Hematopoietic multipotent progenitor cell treated with erythropoietin and hydrocortisone succinate and interleukin-3 and kit ligand, for 6 days (in vitro differentiated cells): Measurements from ENCODE around the gene TIMM21.

Experiments
- DNase-seq: peaks from one replicate; pipeline ENCODE4 v3.0.0-alpha.2; 2015

The TIMM21 gene, protein sequence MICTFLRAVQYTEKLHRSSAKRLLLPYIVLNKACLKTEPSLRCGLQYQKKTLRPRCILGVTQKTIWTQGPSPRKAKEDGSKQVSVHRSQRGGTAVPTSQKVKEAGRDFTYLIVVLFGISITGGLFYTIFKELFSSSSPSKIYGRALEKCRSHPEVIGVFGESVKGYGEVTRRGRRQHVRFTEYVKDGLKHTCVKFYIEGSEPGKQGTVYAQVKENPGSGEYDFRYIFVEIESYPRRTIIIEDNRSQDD

DNA sequence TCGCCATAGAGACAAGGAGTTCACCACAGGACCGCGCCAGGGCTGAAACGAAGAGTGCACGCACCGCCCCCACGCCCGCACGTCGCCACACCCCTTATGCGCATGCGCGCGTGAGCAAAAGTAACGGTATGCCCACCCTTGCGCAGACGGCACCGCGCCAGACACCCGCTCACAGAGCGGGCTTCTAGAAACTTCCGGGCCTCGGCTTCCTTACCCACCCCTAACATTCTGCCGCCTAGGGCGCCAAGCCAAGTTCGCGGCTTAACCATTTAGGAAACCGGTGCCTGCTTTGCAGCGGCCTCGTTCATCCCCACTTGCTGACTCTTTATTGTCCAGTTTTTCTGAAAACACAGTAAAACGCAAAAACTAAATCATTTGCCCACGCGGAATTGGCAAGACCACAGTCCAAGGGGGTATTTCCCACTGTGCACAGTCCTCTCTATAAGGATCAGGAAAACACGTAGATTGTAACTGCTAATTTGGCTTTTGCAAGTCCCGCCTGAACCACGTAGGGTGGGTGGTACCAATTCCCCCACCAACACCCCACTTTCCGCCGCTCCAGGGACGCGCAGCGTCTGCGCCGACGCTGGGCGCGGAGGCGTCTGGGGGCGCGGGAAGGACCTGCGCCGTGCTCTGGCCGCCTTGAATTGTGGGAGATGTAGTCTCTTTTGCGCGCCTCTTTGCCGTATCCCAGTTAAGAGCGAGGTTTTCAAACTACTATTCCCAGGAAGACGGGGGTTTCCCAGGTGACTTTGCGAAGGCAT is at the start of gene TIMM21, which contains the start of gene FBXO15:
Gene TIMM21 (plus strand): TSS at position 745 of the 764 bp plus-strand sequence. CDS start 286 bp downstream, outside the sequence.
Gene FBXO15 (minus strand): TSS at position 56 of the 764 bp plus-strand sequence. CDS start 49 bp downstream, at position 7.
- peak; percentile 98 for DNase-seq

DNA sequence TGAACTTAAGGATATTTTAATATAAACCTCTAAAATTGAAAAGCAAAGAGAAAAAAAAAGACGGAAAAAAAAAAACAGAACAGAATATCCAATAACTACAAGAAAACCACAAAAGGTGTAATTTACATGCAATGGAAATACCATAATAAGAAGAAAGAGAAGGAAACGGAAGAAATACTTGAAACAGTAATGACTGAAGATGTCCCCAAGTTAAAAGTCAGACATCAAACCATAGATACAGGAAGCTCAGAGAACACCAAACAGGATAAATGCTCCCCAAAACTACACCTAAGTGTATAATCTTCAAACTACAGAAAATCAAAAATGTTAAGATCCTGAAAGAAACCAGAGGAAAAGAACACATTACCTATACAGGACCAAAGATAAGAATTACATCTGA is 39.9 kb upstream of the TIMM21 start:
- no peak for DNase-seq

DNA sequence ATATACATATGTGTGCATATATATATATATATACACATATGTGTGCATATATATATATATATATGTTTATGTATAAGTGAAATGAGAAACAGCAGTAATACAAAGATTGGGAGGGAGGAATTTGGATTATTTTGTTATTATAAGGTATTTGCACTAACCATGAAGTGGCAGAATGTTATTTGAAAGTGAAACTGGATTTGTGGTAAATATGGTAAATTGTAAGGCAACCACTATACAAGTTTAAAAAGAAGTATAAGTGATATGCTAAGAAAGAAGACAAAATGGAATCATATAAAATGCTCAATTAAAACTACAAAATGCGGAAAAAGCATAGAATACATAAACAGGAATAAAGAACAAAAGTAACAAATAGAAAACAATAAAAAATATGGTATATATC is 38.2 kb upstream of the TIMM21 start:
- DNase-seq, result no peak

DNA sequence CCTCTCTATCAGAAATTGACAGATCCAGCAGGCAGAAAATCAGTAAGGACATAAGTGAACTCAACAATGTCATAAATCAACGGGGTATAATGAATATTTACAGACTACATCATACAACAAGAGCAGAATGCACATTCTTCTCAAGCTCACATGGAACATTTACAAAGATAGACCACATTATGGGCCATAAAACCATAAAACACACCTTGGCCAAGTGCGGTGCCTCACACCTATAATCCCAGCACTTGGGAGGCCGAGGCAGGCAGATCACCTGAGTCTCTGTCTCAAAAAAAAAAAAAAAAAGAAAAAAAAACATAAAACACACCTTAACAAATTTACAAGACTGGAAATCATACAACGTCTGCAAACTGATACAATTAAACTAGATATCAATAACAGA is 37.3 kb upstream of the TIMM21 start:
- no peak for DNase-seq

DNA sequence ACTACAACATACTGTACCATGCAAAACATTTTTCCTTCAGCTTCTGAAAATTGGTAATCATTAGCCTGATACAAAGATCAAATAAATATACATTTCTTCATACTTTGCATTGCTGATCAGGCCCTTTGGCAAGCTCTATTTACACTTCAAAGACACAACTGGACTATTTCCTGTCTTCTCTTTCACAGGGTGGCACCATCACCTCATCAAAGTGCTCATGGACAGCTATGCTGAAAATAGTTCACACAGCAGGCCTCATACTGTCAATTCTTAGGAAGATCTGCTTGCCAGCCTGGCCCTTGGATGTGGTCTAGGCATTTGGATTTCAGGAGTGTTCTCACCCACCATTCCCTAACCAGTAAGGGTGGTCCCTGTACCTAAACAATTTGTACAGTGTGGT is 34.6 kb upstream of the TIMM21 start:
- no peak for DNase-seq

DNA sequence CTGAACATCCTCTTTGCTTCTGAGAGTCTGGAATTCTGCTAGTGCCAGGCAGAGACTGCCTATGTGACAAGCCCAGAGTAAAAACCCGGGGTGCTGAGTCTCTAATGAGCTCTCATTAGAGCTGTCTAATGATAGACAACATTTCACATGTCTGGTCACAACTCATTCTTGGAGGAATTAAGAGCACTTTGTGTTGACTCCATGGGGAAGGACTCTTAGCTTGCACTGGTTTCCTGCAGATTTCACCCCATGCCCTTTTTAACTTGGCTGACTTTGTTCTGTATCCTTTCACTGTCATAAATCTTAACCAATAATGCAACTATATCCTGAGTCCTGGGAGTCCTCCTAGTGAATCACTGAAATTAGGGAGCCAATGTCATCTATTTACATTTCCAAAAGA is 34.2 kb upstream of the TIMM21 start:
- DNase-seq, result no peak

DNA sequence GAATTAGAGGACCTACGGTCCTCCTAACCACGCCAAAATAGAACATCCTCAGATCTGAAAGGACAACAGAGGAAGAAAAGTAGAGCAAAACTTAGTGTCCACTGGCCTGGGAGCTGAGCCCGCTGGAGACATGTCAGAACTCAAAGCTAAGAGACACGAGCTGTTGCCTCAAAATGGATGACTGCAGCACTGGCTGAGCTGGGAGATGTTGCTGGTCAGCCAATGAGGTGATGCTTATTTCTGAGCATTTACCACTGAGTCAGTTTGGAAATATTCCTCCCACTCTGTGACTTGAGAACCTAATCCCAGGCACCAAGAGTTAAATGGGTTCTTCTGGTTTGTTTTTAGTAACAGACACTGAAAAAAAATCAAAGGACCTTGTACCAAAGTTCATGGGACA is 33.3 kb upstream of the TIMM21 start:
- no peak for DNase-seq

DNA sequence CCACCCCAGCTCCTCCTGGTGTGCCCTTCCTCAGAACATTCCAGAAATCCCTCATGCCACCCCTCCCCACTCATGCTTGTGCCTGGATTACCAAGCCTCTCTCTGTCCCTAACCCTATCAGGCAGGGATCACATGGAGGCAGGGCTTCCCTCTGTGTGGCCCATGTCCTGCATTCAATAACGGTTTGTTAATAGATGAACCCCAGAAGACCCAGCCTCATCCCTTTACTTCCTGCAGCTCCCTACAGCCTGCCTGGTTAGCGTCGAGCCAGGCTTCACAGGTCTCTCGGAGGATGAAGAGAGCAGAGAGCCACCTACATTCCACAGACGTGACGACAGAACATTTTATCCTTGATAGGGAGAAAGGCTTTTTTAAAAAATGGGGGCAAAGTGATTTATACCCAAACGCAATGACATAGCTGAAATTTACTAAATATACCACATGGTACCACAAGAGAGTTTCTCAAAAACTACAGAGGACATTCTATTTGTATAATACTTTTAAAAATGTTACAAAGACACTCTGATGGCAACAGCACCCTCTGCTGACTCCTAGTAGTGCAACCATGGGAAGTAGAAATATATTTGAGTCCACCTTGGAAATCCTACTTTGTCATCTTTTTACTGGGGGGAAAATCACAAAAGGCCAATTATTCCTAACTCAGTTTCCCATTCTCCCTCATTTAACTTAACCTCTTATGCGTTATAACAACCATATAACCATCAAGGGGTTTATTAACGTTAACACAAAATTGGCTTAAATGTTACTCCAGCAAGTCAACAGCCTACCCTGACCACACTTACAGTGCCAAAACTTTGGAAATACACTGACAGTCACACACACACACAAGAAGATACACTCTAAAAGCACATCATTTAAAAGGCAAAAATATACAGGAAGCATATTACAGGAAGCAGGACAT is 31.4 kb upstream of the TIMM21 start:
- peak; percentile 59 for DNase-seq

DNA sequence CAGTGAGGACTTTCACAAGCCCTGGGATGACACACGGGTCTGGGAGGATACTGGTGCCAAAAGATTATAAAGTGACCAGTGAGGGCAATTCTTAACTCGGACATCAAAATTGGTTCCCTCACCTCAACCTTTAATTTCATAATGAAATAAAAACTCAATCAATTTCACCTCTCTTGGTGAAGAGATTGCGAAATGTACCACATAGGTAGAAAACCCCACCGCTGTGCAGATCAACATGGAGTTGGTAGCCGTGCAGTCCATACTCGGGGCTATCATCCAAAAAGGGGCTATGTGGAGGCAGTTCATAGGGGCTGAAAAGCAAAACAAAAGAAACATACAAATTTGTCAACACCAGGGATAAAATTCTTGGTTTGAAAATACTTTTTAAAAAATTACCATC is 25.1 kb upstream of the TIMM21 start:
- DNase-seq, result no peak

DNA sequence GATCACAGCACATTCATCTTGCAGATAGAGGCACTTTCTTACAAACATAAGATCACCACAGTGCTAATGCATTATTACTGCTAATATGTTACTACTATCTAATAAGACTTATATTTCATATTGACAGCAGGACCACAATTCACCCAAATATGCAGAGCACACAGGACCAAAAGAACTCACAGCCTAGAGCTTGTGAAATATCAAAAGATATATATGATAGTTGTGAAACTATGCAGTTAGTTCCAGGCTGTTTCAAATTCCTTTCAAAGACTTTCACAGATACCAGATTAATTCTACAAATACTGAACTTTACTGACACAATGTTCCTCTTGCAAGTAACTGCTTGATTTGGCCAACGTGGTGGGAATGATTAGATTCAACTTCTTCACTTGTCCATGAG is 23.7 kb upstream of the TIMM21 start:
- no peak for DNase-seq

DNA sequence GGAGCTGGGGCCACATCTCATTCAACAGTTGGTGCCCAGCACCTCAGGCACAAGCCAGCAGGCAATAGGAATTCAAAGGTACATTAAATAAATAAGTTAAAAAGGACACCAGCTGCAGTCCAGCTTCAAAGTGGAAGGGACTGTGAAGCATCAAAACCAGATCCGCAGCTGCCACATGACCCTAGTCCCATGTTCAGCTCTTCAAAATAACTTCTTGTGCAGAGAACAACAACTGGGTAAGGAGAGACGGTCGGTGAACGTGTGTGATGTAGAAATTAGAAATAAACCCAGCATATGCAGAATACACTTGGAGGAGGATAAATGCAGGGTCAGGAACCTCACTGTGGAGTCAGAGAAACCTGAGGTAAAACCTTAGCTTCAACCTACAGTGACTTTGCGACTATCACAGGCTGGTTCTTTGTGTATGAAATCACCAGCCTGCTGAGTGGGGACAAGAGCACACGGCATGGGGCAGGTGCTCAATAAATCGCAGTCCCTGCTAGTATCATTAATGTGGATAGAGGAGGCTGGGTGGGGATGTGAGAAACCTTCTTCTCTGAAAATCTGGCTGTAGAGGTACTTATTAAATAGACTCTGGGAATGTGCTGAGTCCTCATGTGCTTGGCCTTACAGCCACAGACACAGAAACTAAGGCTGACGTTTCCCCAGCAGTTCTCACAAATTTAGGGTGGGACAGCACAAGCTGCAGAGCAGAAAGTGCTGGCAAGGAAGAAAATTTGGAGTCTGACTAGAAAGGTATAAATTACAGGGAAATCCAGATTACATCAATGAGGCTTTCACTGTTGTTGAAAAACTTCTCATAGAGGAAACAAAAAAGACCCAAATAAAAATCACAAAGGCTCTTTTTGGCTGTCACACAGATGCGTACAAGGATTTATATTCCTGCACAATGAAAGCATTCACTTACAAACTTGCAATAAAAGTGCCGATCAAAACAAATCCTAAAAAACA is 21.4 kb upstream of the TIMM21 start:
- DNase-seq, result no peak

DNA sequence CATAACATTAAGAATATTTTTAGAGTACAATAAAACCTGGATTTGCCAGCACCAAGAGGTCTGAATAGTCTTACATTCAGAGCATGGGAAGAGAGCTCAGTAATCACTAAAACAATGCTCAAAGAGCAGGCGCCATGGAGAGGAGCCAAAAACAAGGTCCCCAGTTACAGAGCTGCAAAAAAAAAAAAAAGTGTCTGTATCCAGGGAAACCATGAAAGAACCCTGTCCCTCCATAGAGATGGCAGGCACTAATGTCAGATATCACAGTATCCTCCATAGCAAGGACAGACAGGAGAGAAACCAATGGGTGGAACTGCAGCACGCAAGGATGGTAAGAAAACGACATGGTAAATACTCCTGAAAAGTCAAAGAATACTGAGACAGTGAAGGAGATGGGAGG is 20.2 kb upstream of the TIMM21 start:
- no peak for DNase-seq

DNA sequence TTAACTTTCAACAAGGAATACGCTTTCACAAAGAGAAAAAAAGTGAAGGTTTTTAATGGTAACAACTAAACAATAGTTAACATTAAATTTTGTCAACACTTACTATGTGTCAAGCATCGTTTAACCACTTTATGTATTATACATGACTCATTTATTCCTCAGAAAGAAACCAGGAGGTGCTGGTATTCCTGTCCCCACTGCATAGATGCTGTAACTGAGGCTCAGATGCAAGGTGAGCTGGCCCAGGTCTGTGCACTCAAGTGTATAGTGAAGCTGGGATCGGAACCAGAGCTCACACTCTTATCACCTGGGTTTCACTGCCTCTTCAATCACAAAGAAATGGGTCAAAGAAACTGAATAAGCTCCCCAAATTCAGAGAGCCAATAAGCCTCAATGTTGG is 17.2 kb upstream of the TIMM21 start:
- no peak for DNase-seq

DNA sequence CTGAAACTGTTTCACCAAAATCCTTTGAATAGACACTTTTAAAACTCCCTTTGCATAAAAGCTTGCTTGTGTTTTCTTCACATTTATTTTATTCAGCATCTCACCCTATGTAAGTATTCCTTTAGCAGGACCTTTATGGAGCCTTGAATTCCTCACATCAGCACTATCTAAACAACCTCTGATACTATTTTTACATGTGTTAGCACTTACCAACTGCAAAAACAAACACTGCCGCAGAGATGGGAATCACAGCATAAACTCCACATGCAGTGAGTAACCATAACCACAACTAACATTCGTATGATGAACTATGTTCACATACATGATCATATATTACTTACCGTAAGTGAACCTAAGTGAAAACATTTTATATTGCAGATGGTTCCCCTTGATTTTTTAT is 16.1 kb upstream of the TIMM21 start:
- no peak for DNase-seq

DNA sequence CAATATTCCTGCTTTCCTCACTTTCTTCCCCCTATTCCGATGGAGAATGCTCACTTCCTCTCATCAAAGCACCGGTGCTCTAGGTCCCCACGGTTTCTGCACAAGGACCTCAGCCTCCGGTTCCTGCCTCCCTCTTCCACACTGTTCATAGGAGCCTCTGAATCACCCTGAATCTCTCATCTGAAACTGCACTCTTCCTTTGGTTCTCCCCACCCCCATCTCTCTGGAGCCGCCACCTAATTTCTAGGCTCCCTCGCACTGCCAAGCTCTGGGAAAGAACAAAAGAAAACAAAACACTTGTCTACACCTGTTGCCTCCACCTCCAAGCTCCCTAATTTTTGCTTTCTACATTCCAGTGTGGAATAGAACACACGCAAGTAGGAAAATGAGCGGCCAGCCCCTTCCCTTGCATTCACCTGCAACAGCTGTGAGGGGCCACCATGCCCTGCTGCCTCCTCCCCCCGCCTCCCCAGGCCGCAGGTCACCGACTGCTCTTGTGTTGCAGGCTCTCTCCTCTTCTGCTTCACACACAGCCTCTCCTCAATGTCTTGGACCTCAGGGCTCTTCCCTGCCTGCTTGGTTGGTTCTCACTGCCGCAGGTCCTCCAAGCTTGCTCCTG is 10.3 kb upstream of the TIMM21 start:
- DNase-seq, result no peak

DNA sequence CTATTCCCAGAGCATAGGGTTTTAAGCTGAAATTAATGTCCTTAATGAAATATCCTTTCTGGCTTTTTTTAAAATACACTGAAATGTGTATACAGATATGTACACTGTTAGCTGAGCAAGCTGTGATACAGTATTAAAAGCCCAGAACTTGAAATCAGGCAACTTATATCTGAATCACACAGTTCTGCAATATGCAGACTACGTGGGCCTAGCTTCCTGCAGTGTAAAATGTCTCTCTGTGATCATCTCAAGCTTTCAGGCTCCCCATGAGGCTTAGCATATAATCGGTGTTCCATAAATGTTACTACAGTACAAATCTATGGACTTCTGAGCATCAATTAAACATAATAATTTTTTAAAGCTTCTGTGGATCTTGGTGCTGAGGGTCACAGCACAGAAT is 8.9 kb upstream of the TIMM21 start:
- DNase-seq, result no peak

DNA sequence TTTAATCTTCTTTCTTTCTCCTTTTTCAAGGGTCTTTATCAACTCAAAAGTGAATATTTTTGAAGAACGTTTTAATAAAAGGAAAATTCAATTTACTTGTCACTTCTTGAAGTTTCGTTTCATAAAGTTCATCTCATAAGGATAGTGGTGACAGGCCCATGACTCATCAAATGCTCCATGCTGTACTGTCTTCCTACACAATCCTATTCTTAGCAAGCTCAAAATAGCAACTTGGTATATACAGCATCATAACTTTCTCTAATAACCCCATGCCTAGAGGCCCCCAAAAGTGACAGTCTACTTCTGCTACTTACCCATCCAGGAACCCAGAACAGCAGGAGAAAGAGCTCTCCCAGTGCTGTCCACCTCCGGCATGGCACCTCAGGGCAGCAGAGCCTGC is 8.4 kb upstream of the TIMM21 start:
- no peak for DNase-seq

DNA sequence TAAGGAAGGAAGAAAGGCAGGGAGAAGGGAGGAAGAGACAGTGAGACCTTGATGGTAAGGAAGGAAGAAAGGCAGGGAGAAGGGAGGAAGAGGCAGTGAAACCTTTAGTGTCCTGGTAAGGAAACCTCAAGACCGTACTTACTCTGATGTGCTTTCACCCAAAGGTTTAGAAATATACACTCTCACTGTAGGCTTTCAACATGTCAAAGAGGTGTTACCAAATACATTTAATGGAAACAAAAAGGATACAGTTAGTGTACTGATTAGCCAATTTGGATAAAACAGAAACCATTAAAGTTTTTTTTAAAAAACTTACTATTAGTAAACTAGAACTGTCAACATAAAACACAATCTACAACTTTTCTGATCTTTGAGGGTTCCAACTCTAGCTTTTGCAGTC is 7.7 kb upstream of the TIMM21 start:
- DNase-seq, result no peak

DNA sequence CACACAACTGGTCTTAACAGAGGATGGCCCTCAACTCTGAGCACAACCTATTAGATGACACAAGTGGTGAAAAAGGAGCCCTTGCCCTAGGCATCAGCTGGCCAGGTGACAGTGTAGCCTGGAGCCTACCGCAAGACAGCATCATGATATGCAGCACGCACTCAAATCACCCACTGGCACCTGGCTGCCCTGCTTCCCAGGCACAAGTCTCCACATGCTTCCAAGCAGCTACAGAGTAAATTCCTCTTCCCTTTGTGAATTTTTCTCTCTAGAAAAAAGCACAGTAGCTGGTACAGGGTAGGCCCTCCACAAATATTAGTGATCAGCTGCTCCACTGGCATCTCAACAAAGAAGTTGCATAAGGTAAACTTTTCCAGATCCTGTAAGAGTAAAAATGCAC is 6.7 kb upstream of the TIMM21 start:
- DNase-seq, result no peak

DNA sequence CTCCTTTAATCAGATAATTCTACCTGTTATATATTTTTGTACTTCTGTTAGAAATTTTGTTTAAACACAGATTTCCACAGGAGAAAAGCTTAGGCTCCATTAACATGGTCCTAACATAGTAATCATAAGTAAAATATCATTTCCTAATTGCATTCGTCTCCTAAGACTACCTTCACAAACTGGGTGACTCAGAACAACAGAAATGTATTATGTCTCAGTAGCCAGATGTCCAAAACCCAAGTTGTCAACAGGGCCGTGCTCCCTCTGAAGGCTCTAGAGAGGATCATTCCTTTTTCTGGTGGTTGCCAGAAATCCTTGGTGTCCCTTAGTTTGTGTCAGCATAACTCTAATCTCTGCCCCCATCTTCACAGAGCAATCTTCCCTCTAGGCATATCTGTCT is 6.1 kb upstream of the TIMM21 start:
- no peak for DNase-seq

DNA sequence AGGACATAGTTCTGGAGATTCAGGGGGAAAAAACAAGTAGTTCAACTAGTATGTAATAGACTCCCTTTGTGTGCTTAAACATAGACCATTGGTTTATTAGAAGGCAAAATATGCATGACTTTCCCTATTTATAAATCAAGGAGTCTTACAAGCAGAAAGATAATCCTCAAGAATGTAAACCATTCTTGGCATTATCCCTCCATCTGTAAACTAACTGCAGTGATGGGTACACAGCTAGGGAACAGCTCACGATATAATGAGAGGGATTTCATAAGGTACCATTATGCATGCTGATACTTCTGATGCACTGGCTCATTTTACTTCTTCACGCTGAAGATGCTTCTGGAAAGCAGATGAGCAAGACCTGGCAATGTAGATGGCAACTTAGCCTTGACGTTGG is 1.6 kb upstream of the TIMM21 start:
- no peak for DNase-seq

DNA sequence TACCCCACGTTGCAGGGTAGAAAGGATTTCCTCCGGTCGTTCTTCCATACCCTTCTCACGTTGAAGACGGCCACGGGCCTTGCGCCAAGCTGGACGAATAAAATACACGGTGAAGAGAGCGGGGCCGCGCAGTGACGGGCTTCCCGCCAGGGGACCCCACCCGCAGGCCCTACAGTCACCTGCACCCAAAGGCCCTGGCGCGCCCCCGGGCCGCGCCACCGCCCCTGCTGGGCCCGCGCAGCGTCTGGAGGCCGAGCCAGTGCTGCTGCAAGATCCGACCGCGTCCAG is 888 bp upstream of the TIMM21 start:
- no peak for DNase-seq
